NCI-H187 treated with DMSO at 0.1 percent for 48 hours (cell line): ENCODE data around the gene ABCC1.
"Not testable (repeated sequence)": the region's sequence is repeated elsewhere in the genome, so short reads cannot be mapped to it uniquely, and the experiment has no call there.

Experiments used
- DNase-seq: peaks from one replicate; lab custom pipeline; 2025; lab: John Stamatoyannopoulos, UW

ABCC1 gene

DNA sequence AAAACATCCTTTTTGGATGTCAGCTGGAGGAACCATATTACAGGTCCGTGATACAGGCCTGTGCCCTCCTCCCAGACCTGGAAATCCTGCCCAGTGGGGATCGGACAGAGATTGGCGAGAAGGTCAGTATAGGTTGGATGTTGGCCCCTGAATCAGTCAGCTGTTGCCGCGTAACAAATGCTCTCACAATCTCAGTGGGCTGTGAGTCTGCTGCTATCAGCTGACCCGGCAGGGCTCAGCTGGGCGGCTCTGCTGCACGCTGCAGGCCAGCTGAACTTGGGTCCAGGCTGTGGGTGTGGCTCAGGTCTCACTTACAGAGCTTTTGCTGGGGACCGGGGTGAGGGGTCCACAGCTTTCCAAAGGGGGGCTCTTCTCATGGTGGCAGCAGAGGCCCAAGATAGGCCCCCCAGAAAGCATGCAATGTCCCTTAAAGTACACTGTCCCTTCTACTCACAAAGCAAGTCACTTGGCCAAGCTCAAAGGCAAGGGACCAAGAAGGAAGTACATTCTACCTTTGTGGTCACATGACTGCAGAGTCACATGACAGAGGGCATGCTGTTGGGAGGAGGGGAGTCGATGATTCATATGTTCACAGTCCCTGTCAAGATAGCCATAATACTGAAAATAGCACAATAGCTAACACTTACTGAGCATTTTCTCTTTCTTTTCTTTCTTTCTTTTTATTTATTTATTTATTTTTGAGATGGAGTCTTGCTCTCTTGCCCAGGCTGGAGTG lies 134.2 kb downstream of the ABCC1 start:
- no peak for DNase-seq

DNA sequence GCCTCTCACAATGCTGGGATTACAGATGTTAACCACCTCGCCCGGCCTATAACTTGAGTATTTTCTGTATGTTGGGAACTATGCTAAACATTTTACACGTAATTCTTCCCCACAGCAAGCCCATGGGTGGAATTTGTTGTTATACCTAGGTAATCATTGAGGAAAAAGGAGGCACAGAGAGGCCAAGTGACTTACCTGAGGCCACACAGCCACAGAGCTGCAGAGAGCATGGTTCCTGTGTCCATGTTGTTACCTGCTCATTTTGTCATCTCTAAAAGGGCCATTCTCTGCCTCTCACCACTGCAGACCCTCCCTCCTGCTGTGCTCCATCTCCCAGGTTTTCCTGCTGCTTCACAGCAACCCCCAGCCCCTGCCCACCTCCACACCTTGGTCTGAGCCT lies 135.5 kb downstream of the ABCC1 start:
- DNase-seq, result no peak

DNA sequence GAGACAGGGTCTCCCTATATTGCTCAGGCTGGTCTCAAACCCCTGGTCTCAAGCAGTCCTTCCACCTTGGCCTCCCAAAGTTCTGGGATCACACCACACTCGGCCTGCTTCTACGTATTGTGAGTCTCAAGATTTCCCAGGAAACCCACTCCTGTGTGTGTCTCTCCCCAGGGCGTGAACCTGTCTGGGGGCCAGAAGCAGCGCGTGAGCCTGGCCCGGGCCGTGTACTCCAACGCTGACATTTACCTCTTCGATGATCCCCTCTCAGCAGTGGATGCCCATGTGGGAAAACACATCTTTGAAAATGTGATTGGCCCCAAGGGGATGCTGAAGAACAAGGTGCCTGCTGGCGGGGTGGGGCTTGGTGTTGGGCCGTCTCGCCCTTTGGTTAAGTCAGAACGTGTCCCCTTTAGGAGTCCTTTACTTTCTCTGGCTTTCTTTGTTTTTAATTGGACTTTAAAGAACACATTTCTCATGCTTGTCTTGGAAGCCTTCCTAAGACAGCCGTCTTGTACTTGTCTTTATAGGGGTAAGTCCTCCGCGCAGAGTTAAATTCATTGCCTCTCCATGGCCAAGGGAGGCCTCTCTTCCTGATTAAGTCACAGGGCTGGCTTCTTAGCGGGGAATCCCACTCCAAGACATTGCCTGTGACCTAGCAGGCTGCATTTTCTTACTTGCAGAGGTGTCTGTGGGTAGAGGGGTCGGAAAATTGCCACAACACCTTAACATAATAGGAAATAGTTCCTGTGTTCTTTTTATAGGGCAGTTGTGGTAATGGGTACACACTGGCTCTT lies 137.4 kb downstream of the ABCC1 start:
- no peak for DNase-seq

DNA sequence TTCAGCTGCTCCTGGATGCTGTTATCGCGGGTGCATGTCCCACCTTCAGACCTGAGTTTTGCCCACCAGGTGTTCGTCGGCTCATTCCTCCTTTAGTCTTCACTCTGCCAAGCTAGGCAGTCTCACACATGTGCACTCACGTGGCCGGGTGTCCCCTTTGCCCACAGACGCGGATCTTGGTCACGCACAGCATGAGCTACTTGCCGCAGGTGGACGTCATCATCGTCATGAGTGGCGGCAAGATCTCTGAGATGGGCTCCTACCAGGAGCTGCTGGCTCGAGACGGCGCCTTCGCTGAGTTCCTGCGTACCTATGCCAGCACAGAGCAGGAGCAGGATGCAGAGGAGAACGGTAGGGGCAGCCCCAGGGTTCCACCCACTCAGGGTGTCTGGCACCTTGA lies 140.8 kb downstream of the ABCC1 start:
- DNase-seq, result no peak

- DNase-seq, result no peak
These were observed 143.7 kb downstream of the ABCC1 start for GRCh38 chr16:16092925-16093627.

DNA sequence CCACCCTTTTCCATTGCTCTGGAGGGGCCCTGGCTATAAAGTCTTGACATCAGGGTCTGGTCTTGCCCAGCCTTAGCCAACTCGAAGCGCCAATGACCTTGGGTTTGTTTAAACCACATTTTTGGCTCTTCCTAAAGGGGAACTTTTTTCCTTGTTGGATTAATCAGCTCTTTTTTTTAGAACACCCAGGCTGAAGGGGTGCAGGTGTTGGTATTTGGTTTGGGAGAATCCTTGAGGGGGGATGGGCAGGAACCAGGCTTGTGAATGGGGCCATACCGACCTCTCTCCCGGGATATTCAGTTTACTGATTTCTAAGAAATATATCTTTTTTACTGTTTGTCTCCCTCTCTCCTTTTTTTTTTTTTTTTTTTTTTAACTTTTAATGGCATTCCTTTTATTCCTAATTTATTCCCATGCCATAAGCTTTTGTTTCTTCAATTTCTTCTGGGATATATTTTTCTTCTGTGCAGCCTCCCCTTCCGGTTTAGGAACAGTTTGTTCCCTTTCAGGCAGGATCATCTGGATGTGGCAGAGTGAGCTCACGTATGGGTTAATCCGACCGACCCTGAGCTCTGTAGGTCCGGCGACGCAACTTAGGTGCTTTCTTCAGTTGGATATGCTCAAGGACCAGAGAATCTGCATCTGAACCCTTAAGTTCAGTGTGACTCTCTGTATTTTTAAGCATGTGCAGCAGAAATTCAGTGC lies 144.4 kb downstream of the ABCC1 start:
- DNase-seq, result no peak

DNA sequence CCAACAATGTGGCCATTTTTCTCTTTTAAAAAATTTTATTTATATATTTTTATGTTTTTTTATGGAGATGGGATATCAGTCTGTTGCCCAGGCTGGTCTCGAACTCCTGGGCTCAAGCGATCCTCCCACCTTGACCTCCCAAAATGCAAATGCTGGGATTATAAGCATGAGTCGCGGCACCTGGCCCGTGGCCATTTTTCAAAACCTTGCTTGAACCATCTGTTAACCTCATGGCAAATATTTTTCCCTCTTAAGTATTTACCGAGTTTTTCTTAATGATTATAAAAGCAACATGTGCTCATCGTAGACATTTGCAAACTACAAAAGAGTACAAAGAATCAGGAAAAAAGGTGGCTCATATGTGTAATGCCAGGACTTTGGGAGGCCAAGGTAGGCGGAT lies 146.2 kb downstream of the ABCC1 start:
- DNase-seq, result no peak

DNA sequence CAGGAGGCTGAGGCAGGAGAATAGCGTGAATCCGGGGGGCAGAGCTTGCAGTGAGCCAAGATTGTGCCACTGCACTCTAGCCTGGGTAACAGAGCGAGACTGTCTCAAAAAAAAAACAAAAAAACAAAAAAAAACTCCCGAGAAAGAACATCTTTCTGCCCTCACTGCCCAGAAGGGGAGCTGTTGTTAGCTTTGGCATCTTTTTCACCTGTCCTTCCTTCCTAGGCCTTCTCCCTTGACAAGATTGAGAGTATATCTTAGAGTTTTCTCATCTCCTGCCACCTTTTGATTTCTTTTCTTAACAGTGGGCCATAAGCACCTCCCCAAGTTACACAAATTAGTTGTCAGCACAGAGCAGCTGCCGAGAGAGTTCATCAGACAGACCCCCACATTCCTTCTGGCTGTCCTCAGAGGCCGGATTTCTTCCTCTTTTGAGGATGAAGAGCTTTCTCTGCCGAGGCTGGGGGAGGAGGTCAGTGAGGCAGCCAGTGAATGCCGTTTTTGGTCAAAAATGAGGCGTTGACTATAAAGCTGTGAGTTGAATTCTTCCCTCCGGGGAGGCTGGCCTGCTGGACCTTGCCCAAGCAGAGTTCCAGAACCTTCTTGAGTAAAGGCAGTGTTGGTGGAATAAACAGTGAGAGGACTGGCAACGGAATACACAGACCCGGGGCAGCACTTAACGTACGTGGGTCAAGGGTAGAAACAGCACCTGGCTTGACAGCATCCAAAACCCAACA lies 146.9 kb downstream of the ABCC1 start:
- DNase-seq, result no peak

DNA sequence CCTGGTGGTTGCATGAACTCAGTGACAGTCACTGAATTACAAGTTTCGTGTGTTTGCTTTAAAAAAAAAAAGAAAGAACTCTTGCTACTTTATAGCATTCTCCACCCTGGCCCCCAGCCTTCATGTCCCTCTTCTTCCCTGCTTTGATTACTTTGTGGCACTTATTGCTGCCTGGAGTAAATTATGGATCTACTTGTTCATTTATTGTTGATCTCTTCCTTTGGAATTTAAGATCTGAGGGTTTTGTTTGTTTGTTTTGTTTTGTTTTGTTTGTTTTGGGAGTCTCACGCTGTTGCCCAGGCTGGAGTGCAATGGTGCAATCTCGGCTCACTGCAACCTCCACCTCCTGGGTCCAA lies 147.4 kb downstream of the ABCC1 start:
- DNase-seq, result no peak

- DNase-seq, result no peak
These were observed 149.9 kb downstream of the ABCC1 start for GRCh38 chr16:16099320-16099719.

DNA sequence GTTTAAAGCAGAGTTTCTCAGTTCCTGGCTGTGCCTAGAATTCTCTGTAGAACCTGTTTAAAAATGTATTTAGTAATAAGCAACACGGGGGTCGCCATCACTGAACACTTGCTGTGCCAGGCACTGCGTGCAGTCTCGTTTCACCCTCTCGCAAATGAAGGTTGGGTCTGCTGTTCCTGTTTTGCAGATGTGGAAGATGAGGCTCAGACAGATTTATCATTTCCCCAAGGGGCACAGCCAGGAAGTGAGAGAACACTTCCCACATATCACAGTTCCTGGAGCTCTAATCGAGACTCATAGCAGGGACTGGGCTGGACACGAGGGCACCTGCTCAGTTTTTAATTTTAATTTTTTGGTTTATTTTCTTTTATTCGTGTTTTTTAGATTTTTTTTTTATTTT lies 151.2 kb downstream of the ABCC1 start:
- DNase-seq, result no peak

- DNase-seq, result no peak
These were observed 152.2 kb downstream of the ABCC1 start for GRCh38 chr16:16101585-16101984.

DNA sequence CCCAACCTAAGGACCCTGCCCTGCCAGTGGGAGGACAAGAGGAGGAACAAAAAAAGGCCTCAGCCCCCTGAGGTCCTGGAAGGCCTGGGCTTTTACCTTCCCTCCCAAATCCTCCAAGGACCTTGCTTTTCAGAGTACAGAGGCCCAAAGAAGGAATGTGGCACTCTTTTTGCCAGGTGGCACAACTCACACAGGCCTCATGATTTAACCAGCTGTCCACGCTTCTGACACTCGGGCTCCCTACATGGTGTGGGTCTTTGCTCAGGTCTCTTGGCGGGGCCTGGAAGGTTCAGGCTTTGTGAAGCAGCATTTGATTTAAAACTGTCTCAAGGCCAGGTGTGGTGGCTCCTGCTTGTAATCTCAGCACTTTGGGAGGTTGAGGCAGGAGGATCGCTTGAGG lies 153.3 kb downstream of the ABCC1 start:
- no peak for DNase-seq

GRCh38 chr16:16104132-16104803 lies 154.9 kb downstream of the ABCC1 start:
- DNase-seq, result not testable (repeated sequence)

DNA sequence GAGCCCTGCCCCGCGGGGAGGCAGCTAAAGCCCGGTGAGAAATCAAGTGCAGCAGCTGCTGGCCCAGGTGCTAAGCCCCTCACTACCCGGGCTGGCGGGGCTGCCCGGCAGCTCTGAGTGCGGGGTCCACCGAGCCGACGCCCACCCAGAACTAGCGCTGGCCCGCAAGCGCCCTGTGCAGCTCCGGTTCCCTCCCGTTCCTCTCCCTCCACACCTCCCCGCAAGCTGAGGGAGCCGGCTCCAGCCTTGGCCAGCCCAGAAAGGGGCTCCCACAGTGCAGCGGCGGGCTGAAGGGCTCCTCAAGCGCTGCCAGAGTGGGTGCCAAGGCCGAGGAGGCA lies 155.4 kb downstream of the ABCC1 start:
- DNase-seq, result not testable (repeated sequence)

DNA sequence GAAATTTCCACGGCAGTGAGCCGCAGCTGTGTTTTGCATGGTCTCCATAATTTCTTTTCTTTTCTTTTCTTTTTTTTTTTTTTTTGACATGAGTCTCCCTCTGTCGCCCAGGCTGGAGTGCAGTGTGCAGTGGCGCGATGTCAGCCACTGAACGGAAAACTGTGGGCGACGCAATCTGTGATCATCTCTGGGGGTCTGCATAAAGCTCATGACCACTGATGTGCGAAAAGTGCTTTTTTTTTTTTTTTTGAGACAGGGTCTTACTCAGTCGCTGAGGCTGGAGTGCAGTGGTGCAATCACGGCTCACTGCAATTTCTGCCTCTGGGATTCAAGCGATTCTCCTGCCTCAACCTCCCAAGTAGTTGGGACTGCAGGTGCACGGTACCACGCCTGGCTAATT lies 156.2 kb downstream of the ABCC1 start:
- DNase-seq, result no peak

DNA sequence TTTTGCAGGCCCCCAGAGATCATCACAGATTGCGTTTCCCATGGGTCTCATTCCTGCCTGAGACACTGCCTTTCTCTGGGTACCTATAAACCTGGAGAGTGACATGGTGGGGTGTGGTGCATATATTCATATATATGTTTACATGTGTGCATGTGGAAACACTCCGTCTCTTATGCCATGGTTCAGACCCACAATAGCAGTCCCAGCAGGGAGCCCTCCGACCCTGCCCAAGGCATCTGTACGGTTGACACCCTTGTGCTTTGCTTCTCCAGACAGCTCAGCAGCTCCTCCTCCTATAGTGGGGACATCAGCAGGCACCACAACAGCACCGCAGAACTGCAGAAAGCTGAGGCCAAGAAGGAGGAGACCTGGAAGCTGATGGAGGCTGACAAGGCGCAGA lies 157.1 kb downstream of the ABCC1 start:
- no peak for DNase-seq

- no peak for DNase-seq
These were observed 158.4 kb downstream of the ABCC1 start for GRCh38 chr16:16107839-16108238.

DNA sequence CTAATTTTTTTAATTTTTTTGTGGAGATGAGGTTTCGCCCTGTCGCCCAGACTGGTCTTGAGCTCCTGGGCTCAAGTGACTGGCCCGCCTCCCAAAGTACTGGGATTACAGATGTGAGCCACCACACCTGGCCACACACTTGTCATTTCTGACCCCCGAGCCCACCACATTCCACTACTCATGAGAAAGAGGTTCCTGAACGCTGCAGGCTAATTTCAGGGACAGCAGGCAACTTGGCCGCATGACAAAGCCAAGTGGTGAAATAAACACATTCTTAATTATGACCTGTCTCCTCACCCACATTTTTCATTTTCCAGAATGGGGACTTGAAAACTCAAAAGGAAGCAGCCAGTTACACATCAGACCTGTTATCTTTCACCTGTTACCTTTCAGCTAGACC lies 159.3 kb downstream of the ABCC1 start:
- DNase-seq, result no peak

DNA sequence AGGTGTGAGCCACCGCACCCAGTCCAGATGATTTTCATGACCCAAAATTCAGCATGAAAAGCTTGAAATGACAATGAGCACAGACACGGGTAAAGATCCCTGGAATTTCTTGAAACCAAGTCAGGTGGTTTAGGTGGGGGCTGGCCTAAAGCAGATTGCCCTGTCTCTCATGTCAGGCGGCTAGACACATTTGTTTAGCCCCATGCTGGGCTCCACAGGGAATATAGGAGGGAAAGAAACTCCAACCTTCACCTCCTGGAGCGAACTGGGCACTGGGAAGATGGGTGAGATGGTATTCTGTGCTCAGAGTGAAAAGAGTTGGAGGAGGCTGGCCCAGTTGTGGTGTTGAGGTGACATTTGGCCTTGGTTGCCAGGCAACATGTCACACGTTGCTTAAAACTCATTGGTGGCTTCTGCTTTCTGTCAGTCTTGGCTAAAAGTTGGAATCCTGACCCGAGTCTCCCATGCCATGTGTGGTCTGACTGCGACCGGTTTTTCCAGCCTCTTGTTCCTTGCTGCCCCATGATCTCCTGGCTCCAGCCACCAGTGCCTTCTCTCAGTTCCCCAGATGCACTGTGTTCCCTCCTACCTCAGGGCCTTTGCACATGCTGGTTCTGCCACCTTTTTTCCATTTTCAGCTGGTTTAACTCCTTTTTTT lies 160.2 kb downstream of the ABCC1 start:
- no peak for DNase-seq

DNA sequence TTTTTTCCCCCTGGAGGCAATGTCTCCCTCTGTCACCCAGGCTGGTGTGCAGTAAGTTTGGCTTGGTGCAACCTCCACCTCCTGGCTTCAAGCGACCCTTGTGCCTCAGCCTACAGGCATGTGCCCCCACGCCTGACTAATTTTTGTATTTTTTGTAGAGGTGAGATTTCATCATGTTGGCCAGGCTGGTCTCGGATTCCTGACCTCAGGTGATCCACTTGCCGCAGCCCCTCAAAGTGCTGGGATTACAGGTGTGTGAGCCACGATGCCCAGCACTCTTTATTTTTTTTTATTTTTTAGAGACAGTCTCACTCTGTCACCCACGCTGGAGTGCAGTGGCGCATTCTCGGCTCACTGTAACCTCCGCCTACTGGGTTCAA lies 160.7 kb downstream of the ABCC1 start:
- no peak for DNase-seq
